Left renal pelvis (tissue), 4 donors: Measurements from ENCODE around the gene PPP1R7. TPM values are rescaled to one million over a fixed set of nuclear protein-coding genes. Genes with fewer than 3 reads are reported as not detected.

Experiments used
- DNase-seq, 4 donors: peaks; one replicate each; pipeline ENCODE4 v3.0.0-alpha.2; 2013; ENCODE audit warnings: low read depth in 4 of 4, low spot score in 3 of 4
- polyA plus RNA-seq, 4 donors: library from polyadenylated mRNA; unstranded; fragments of 120-200 nt; gene quantifications; one replicate each; pipeline ENCODE4 v1.2.1, GENCODE V29; 2013; ENCODE audit not compliant: insufficient read length in 4 of 4

The PPP1R7 gene
- polyA plus RNA-seq, 4 donors = 47.7 to 81.0 (median 79.2) TPM

- DNase-seq = no peak
Observed at GRCh38 chr2:241138471-241138870, 11.8 kb upstream of the PPP1R7 start.

- no peak for DNase-seq
Observed at GRCh38 chr2:241139531-241140444, 10.5 kb upstream of the PPP1R7 start.

DNA sequence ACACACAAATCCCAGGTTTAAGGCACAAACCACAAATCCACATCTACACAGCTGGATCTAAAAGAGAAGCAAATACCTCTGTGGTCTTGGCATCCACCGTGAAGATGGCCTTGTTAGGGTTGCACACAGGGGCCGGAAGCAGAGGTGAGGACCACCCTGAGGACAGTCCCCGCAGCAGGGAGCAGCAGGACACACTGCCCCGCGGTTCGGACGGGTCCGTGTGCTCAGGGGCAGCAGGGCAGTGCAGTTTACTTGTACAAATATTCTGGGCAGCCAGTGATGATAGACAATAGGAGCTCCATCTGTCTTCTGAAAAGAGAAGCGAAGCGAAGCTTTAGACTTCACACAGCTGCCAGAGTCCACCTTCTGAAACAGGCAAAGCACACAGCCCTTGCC is 9.8 kb upstream of the PPP1R7 start:
- no peak for DNase-seq

- DNase-seq = no peak
Observed at GRCh38 chr2:241141214-241141770, 9.0 kb upstream of the PPP1R7 start.

GRCh38 chr2:241142063-241142462 is 8.2 kb upstream of the PPP1R7 start:
- no peak for DNase-seq

DNA sequence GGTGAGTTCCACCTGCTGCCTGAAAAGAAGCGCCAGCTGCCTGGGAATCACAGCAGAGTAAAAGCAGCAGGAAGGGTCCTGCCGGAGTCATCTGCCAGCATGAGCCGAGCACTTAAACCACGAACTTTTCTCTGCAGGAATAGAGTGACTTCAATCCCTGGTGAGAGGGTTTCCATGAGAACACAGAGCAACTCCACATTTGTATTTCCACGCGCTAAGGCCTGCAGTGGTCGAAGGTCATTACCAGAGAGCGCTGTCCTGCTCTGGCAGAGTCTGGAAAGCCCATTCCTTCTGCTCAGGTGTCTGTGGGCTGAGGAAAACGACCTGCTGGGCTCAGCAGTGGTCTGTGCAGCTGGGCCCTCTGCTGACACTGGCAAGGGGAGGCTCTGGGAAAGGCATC is 7.7 kb upstream of the PPP1R7 start:
- DNase-seq = no peak

DNA sequence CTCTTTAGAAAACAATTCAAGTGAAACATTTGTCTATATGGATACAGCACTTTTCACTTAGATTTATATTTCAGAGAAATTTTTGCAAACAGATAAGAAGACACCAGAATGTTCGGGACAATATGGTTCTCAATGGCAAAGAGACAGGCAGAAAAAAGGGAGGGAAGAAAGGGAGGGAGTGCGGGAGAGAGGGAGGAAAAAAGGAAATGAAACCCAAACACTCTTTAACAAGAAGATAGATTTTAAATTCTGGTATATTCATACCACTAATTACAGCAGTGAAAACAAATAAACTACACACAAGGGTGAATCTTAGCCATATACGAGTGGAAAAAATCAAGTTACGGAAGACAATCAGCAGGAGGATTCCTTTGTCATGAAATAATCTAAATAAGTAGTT is 4.0 kb upstream of the PPP1R7 start:
- no peak for DNase-seq

DNA sequence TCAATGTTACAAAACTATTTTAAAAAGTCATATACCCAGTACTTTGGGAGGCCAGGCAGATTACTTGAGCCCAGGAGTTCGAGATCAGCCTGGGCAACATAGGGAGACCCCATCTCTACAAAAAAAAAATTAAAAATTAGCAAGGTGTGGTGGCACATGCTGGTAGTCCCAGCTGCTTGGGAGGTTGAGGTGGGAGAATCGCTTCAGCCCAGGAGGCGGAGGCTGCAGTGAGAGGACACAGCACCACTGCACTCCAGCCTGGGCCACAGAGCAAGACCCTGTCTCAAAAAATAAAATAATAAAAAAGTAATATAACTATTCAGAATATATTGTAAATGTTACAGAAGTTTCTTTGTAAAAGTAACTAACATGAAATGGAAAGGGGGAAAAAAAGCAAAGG is 2.9 kb upstream of the PPP1R7 start:
- DNase-seq = no peak

GRCh38 chr2:241148239-241148638 is 2.0 kb upstream of the PPP1R7 start:
- no peak for DNase-seq

DNA sequence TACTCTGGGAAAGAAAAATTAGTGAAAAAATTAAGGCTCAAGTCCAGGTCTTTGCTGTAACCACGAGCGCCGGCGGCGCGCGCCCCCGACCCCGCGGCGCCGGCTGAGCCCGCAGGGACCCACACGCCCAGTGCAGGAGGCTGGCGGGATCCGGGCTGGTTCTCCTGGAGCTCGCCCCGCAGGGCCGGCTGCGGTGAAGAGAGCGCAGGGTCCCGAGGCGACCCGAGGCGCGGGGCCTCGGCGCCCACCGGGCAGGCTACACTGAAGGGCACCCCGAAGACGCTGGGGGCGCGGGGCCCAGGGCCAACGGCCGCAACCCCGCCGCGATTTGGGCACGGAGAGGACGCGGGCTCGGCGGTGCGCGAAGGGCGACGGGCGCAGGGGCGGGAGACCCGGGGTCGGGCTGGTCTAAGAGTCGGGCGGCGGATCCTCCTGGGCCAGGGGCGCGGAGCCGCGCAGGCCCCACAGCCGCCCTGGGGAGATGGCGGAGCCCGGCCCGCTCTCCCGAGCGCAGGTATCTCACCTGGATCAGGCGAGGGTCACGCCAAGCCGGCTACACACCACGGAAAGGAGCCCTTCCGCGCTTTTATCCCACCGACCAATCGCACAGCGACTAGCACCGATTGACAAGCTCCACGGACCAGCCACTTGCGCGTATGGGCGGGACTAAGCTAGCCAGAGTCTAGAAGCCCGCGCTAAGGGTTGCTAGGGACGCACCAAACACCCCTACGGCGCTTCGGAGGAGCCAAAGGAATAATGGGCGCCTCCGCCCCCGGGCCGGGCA is 1.2 kb upstream of the PPP1R7 start, which contains the start of gene PASK:
Gene PASK (minus strand): TSS at position 582 of the 784 bp plus-strand sequence. CDS start 6,440 bp downstream, outside the sequence.
- peak; percentile 70 to 90 (median 84) for DNase-seq

DNA sequence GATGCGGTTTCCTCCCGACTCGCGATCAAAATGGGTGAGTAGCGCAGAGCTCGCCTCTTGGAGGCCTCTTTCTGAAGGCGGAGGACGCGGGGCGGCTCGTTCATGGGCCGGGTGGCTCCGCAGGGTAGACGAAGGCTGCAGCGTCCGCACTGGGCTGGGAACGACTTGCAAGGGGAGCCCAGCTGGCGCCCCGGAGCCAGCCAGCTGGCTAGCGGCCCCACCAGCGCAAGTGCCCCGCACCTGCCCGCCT is 667 bp upstream of the PPP1R7 start:
- DNase-seq = no peak

- DNase-seq = no peak
Observed at GRCh38 chr2:241150660-241151530, 628 bp downstream of the PPP1R7 start.

DNA sequence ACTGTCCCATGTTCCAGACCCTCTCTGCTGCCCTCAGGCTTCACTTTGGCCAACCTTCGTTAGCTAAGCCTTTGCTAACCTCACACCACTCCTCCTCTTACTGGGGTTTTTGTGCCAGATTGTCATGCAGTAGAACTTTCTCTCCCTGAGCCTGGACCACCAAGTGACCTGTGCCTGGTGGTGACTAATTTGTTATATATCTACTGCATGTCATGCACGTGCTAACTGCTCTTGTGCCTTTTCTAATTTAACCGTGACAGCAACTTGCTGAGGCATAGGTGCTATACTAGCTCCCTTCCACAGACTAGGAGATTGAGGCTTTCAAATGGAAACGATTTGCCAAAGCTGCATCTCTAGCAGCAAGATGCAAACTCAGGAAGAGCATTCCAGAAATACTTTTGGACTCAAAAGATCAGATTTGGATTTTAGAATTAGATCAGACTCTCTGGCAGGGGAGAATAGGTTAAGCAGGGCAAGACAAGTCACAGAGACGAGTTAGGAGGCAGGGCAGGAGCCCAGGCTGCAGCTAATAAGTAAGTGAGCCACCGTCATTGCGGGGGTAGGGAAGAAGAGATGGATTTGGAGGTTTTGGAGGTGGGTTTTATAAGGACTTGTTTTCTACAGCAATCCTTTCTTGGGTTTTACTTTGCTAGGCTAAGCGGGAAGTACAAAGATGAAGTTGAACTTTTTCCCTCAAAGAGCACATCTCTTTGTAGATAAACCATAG is 1.8 kb downstream of the PPP1R7 start:
- DNase-seq = no peak

GRCh38 chr2:241153616-241154015 is 3.3 kb downstream of the PPP1R7 start:
- DNase-seq = no peak

DNA sequence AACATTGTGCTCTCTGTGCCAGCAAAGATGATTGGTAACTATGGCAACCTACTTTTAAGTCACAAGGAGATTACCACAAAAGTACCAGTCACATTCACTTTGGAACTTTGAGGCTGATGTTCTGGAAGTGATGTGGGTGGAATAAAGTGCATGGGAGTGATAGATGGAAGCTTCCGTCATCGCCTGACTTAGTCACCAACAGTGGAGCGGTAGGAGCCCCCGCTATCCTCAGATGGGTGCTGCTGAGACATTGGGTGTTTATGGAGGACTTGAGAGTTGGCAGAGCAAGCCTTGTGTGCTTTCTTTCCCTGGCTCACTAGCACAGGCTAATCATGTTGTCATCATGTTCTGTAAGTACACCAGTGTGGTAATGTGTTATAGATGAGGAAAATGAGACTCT is 4.6 kb downstream of the PPP1R7 start:
- DNase-seq = no peak

DNA sequence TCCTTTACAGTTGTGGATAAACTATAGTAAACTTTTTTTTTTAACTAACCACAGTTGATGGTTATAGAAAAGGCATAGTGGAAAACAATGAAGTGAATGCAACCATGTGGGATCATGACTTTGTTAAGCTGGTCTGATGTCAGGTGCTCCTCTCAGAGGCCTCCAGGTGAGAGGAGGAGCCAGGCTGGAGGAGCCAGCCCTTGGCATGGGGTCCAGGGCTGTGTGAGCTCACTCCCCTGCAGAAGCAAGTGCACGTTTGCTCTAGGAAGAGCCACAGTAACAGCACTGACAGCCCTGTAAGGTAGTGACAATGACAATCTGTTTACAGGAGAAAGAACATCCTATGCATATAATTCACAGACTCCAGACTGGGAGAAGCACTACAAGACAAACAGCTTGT is 5.7 kb downstream of the PPP1R7 start:
- DNase-seq = no peak

GRCh38 chr2:241156971-241157441 is 6.7 kb downstream of the PPP1R7 start:
- no peak for DNase-seq

DNA sequence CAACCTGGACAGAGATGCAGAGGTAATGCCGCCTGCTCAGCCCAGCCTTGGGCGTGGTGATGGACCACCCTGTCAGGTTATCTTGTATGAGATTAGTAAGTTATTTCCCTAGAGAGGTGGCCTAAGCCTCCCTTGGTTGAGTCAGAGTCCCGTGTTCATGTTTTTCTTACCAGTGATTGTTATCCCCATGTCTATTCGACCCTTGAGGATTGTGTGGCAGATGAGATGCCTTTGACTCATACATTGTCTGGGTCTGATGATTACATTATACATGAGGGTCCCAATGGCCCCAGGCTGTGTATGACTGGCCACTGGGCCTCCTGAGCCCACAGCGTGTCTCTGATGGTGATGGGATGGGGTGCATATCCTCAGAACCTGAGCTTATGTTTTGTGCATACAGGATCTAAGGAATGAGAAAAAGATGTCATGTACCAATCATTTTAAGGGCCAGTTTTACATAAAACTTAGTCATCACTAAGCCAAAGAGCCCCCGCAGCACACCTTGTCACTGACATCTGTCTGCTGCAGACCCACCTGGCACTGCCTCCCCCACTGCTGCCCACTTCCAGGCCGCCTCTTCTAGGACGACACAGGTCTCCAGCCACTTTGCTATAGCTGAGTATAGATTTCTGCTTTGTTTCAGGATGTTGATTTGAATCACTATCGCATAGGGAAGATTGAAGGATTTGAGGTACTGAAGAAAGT is 7.7 kb downstream of the PPP1R7 start:
- no peak for DNase-seq

- no peak for DNase-seq
Observed at GRCh38 chr2:241158546-241158900, 8.3 kb downstream of the PPP1R7 start.
